Breast epithelium (tissue), 4 donors: ENCODE measurements around the gene GOLGB1. TPM values are rescaled to one million over a fixed set of nuclear protein-coding genes. Genes with fewer than 3 reads are reported as not detected.

Experiments used
- DNase-seq, 2 donors: peaks; one replicate each; pipeline ENCODE4 v3.0.0-alpha.2; 2019; ENCODE audit warnings: low spot score in 2 of 2
- H3K27ac ChIP-seq, 2 donors: fragments of 200-600 bp; sonication (generic) in 1 of 2; one replicate each; pipeline ENCODE4 v1.5.1; 2016 to 2019; ENCODE audit warnings: mild to moderate bottlenecking in 1 of 2
- H3K27me3 ChIP-seq, 2 donors: fragments of 200-600 bp; sonication (generic) in 1 of 2; one replicate each; pipeline versions ENCODE4 v1.5.1 to v1.6.0; 2017 to 2019; ENCODE audit warnings: control low read depth in 1 of 2, mild to moderate bottlenecking in 1 of 2
- H3K36me3 ChIP-seq: fragments of 200-600 bp; one replicate; pipeline ENCODE4 v1.5.1; 2019
- H3K4me1 ChIP-seq, 2 donors: fragments of 200-600 bp; sonication (generic); one replicate each; pipeline ENCODE4 v1.5.1; 2016 to 2019; ENCODE audit warnings: control low read depth in 1 of 2
- H3K4me3 ChIP-seq, 3 donors: fragments of 200-600 bp; sonication (generic); 1 replicate in 2 of 3; 2 replicates in 1 of 3; pipeline ENCODE4 v1.5.1; 2016 to 2019; ENCODE audit warnings: mild to moderate bottlenecking in 3 of 3, moderate library complexity in 2 of 3
- H3K9me3 ChIP-seq, 2 donors: fragments of 200-600 bp; sonication (generic) in 1 of 2; one replicate each; pipeline ENCODE4 v1.5.1; 2016 to 2019; ENCODE audit warnings: control low read depth in 1 of 2
- CTCF ChIP-seq, 3 donors: fragments of 450-650 bp; IDR thresholded peaks; one replicate each; pipeline ENCODE4 v1.5.1; 2016 to 2017; ENCODE audit warnings: antibody characterized with exemption in 3 of 3, mild to moderate bottlenecking in 3 of 3, moderate library complexity in 3 of 3
- POLR2A ChIP-seq: fragments of 450-650 bp; IDR thresholded peaks from one replicate; pipeline ENCODE4 v1.6.1; 2016; ENCODE audit warnings: antibody characterized with exemption, mild to moderate bottlenecking, moderate library complexity
- POLR2AphosphoS5 ChIP-seq, 3 donors: sonication (generic); formaldehyde crosslinking; IDR thresholded peaks; one replicate each; pipeline ENCODE4 v1.6.1; 2017; ENCODE audit warnings: antibody characterized with exemption in 3 of 3
- intact Hi-C: fragments of 100-400 bp; cut with DNase I; formaldehyde crosslinking; loops from one replicate; pipeline ENCODE4 v1.15.1; 2023; ENCODE audit warnings: low total_unique reads
- total RNA-seq, 3 donors: library from RNA; depleted of rRNA; stranded (reverse); fragments of >200 nt; gene quantifications; one replicate each; pipeline ENCODE4 v1.1.0, GENCODE V29; 2016

Gene GOLGB1
- total RNA-seq, 3 donors from 2014 or later: 95.4 to 106 (median 95.4) TPM

- Histone ChIP-seq H3K27ac (peak within 1 kb of the TSS; percentile 6 to 73), H3K36me3 (no peaks in the 10 kb centered on the region), H3K9me3 (no peaks in the 10 kb centered on the region), H3K27me3 (no peaks in the 10 kb centered on the region), H3K4me1 (no peaks in the 10 kb centered on the region), H3K4me3 (peak within 1 kb of the TSS; percentile 20 to 52 (median 32))
- TF ChIP-seq CTCF (IDR thresholded peaks at IDR 0.05) (no peak), POLR2AphosphoS5 (IDR thresholded peaks at IDR 0.05) (peak in 1 of 3 donors; percentile 33)
- DNase-seq: no peak
- intact Hi-C loops: loop anchor here (10.0 kb wide), 1 partner anchor 874 kb away; no protein-coding TSS in a partner anchor
These were observed 89.0 kb downstream of the GOLGB1 start, which contains the start of gene HCLS1 for GRCh38 chr3:121660356-121661171. Gene HCLS1, minus strand, starts transcription at chr3:121660903. Its CDS starts 2,556 bp downstream, at chr3:121658347.

- no peak overlapping the region for H3K27ac ChIP-seq
- no peaks in the 10 kb centered on the region for H3K27me3 ChIP-seq
- H3K36me3 ChIP-seq: no peaks in the 10 kb centered on the region
- TF ChIP-seq POLR2A (no peak), POLR2AphosphoS5 (IDR thresholded peaks at IDR 0.05) (no peak), CTCF (IDR thresholded peaks at IDR 0.05) (no peak)
- H3K4me3 ChIP-seq: peak overlapping the region in 1 of 3 donors; percentile 3
- intact Hi-C loops: no loop called here
- no peak for DNase-seq
- no peaks in the 10 kb centered on the region for H3K9me3 ChIP-seq
- no peaks in the 10 kb centered on the region for H3K4me1 ChIP-seq
These were observed 90.0 kb downstream of the GOLGB1 start for GRCh38 chr3:121659586-121659985.

GRCh38 chr3:121658716-121659435 lies 90.7 kb downstream of the GOLGB1 start:
- no peak for TF ChIP-seq POLR2AphosphoS5 (IDR thresholded peaks at IDR 0.05)
- no peak for TF ChIP-seq POLR2A
- TF ChIP-seq CTCF (IDR thresholded peaks at IDR 0.05): no peak
- Histone ChIP-seq H3K4me1 (no peaks in the 10 kb centered on the region), H3K9me3 (no peaks in the 10 kb centered on the region), H3K4me3 (peak overlapping the region in 1 of 3 donors; percentile 3), H3K27me3 (no peaks in the 10 kb centered on the region), H3K27ac (no peak overlapping the region), H3K36me3 (no peaks in the 10 kb centered on the region)
- no peak for DNase-seq
- intact Hi-C loops: no loop called here

GRCh38 chr3:121654493-121655385 lies 94.8 kb downstream of the GOLGB1 start:
- no peaks in the 10 kb centered on the region for H3K4me1 ChIP-seq
- TF ChIP-seq POLR2AphosphoS5 (IDR thresholded peaks at IDR 0.05): no peak
- TF ChIP-seq CTCF (IDR thresholded peaks at IDR 0.05): no peak
- TF ChIP-seq POLR2A: no peak
- no peaks in the 10 kb centered on the region for H3K9me3 ChIP-seq
- H3K27me3 ChIP-seq: no peaks in the 10 kb centered on the region
- no peak for DNase-seq
- H3K27ac ChIP-seq: no peak overlapping the region
- intact Hi-C loops: no loop called here
- no peaks in the 10 kb centered on the region for H3K36me3 ChIP-seq
- H3K4me3 ChIP-seq: no peak overlapping the region
